ENCODE data around the gene MAPK8. TPM values are rescaled to one million over a fixed set of nuclear protein-coding genes. Genes with fewer than 3 reads are reported as not detected.

MAPK8 gene
- polyA plus RNA-seq (2011; rRNA removed) (71.4 and 80.7 TPM in 2 replicates), polyA plus RNA-seq (2017; fragmentation: RNase III; extraction: RNeasy Plus Mini Kit Qiagen cat#74134 plus additional on column Dnase treatment) (29.6 to 33.3 TPM (median 32.8 TPM) in 3 replicates), polyA minus RNA-seq (2011; rRNA and poly(A)+ RNA removed) (22.3 and 23.4 TPM in 2 replicates)
- 17.7 and 18.6 TPM in 2 replicates for polyA plus RNA-seq (2012; cell fraction: cytosol; rRNA removed)
- polyA plus RNA-seq (2012; cell fraction: nucleus; rRNA removed): 10.3 and 13.5 TPM in 2 replicates

- DNase-seq (ENCODE audit: low read depth in 1 of 2, low spot score in 1 of 2) (peak; percentile 93 to 94), ATAC-seq (peak; percentile 88 to 92), FAIRE-seq (no peak)
- Histone ChIP-seq H3K4me3 (peak within 1 kb of the TSS; percentile 70), H3K9me3 (no peaks in the 10 kb centered on the region), H3K4me1 (peaks cover 28% of the 10 kb centered on the region), H3K4me2 (peak within 1 kb of the TSS; percentile 83), H3K27ac (peak within 1 kb of the TSS; percentile 76 to 93)
- ChIA-PET CTCF (interaction anchor here (0.7 to 1.2 kb wide), 2 partner anchors 57 to 350 kb away, joined by 3 read pairs; no protein-coding TSS in a partner anchor), POLR2A (no interaction called here)
- WGBS (ENCODE audit: missing lambda C conversion rate): 5% methylated on average over 10 of the region's 86 CpGs
- TF ChIP-seq PHF8 (IDR thresholded peaks at IDR 0.05; ENCODE audit: borderline replicate concordance, low read depth) (peak; percentile 99), FOSB (CRISPR knock-in tag; IDR thresholded peaks at IDR 0.05) (no peak), MAX (IDR thresholded peaks at IDR 0.05) (peak; percentile 97), JUNB (IDR thresholded peaks at IDR 0.05) (no peak), MYC (IDR thresholded peaks at IDR 0.05; ENCODE audit: borderline replicate concordance, low read length) (peak; percentile 76; the same call in 1 of the 2 replicates), EHF (CRISPR knock-in tag; IDR thresholded peaks at IDR 0.05) (0 out of 2 replicates have a peak, but pooled peaks have one; percentile 41), ZNF302 (CRISPR knock-in tag; IDR thresholded peaks at IDR 0.05) (0 out of 2 replicates have a peak, but pooled peaks have one; percentile 22), CHD2 (IDR thresholded peaks at IDR 0.05; ENCODE audit: low read length, partially characterized antibody) (no peak), HES2 (IDR thresholded peaks at IDR 0.05) (no peak), CTCF (IDR thresholded peaks at IDR 0.05) (no peak), MAFK (IDR thresholded peaks at IDR 0.05; ENCODE audit: partially characterized antibody) (no peak), KDM5A (IDR thresholded peaks at IDR 0.05) (no peak), POLR2A (IDR thresholded peaks at IDR 0.05; ENCODE audit: low read length) (peak; percentile 85), ATOH8 (CRISPR knock-in tag; IDR thresholded peaks at IDR 0.05; ENCODE audit: low read depth) (peak; percentile 50; the same call in 1 of the 2 replicates), RNF2 (IDR thresholded peaks at IDR 0.05; ENCODE audit: borderline replicate concordance, low read depth) (no peak), PBX3 (IDR thresholded peaks at IDR 0.05) (no peak), HOXB13 (CRISPR knock-in tag; IDR thresholded peaks at IDR 0.05; ENCODE audit: low read depth) (peak; percentile 76; the same call in 1 of the 2 replicates), USF2 (IDR thresholded peaks at IDR 0.05) (peak; percentile 85), E2F6 (IDR thresholded peaks at IDR 0.05; ENCODE audit: borderline replicate concordance, low read depth) (peak; percentile 94), BHLHE40 (IDR thresholded peaks at IDR 0.05; ENCODE audit: low read depth, low read length) (no peak), CEBPB (IDR thresholded peaks at IDR 0.05) (no peak), ESRRA (IDR thresholded peaks at IDR 0.05; ENCODE audit: borderline replicate concordance, low read length) (no peak; the same call in 1 of the 2 replicates), REST (IDR thresholded peaks at IDR 0.05) (no peak), TFCP2L1 (CRISPR knock-in tag; IDR thresholded peaks at IDR 0.05) (peak; percentile 22; the same call in 1 of the 2 replicates), RFX5 (IDR thresholded peaks at IDR 0.05) (no peak), MAZ (IDR thresholded peaks at IDR 0.05; ENCODE audit: borderline replicate concordance, low read depth, low read length) (no peak), BCL3 (IDR thresholded peaks at IDR 0.05) (peak; percentile 86; the same call in 1 of the 3 replicates), JUN (IDR thresholded peaks at IDR 0.05) (peak; percentile 78 to 90)
Measured at GRCh38 chr10:48306265-48306869, at the start of gene MAPK8. TSS of gene MAPK8 (plus strand) at chr10:48306677. CDS start at chr10:48401661, 94,984 bp downstream.

All from A549 (cell line).